Measurements from ENCODE around the gene DYNC1H1.

The DYNC1H1 gene

DNA sequence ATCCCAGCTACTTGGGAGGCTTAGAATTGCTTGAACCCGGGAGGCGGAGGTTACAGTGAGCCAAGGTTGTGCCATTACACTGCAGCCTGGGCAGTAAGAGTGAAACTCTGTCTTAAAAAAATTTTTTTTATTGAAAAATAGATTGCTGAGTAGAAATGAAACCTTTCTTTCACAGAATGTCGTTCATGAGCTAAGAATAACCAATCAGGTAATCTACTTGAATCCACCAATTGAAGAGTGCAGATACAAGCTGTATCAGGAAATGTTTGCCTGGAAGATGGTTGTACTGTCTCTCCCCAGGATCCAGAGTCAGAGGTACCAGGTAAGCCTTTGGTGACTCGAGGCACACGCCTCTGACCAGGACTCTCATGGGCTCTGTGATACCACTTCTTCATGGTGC is 27.0 kb downstream of the DYNC1H1 start (continued):
- TF ChIP-seq ZFP37 (tag by site-specific recombination; IDR thresholded peaks at IDR 0.05) (no peak), IKZF3 (tag by site-specific recombination; IDR thresholded peaks at IDR 0.05) (no peak), ZNF366 (tag by site-specific recombination; conservative IDR thresholded peaks at IDR 0.05) (no peak), ZNF138 (tag by site-specific recombination; IDR thresholded peaks at IDR 0.05; ENCODE audit: borderline replicate concordance) (no peak), ZNF266 (tag by site-specific recombination; IDR thresholded peaks at IDR 0.05; ENCODE audit: low read depth) (no peak), ATF2 (tag by site-specific recombination; IDR thresholded peaks at IDR 0.05; ENCODE audit: low read depth) (no peak), KLF1 (tag by site-specific recombination; IDR thresholded peaks at IDR 0.05) (no peak), ZNF214 (tag by site-specific recombination; IDR thresholded peaks at IDR 0.05; ENCODE audit: borderline replicate concordance) (no peak)
- TF ChIP-seq, protein P1, sequence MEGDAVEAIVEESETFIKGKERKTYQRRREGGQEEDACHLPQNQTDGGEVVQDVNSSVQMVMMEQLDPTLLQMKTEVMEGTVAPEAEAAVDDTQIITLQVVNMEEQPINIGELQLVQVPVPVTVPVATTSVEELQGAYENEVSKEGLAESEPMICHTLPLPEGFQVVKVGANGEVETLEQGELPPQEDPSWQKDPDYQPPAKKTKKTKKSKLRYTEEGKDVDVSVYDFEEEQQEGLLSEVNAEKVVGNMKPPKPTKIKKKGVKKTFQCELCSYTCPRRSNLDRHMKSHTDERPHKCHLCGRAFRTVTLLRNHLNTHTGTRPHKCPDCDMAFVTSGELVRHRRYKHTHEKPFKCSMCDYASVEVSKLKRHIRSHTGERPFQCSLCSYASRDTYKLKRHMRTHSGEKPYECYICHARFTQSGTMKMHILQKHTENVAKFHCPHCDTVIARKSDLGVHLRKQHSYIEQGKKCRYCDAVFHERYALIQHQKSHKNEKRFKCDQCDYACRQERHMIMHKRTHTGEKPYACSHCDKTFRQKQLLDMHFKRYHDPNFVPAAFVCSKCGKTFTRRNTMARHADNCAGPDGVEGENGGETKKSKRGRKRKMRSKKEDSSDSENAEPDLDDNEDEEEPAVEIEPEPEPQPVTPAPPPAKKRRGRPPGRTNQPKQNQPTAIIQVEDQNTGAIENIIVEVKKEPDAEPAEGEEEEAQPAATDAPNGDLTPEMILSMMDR (tag by site-specific recombination; IDR thresholded peaks at IDR 0.05): no peak
- TF ChIP-seq, protein P2, sequence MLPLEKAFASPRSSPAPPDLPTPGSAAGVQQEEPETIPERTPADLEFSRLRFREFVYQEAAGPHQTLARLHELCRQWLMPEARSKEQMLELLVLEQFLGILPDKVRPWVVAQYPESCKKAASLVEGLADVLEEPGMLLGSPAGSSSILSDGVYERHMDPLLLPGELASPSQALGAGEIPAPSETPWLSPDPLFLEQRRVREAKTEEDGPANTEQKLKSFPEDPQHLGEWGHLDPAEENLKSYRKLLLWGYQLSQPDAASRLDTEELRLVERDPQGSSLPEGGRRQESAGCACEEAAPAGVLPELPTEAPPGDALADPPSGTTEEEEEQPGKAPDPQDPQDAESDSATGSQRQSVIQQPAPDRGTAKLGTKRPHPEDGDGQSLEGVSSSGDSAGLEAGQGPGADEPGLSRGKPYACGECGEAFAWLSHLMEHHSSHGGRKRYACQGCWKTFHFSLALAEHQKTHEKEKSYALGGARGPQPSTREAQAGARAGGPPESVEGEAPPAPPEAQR (tag by site-specific recombination; IDR thresholded peaks at IDR 0.05): no peak

DNA sequence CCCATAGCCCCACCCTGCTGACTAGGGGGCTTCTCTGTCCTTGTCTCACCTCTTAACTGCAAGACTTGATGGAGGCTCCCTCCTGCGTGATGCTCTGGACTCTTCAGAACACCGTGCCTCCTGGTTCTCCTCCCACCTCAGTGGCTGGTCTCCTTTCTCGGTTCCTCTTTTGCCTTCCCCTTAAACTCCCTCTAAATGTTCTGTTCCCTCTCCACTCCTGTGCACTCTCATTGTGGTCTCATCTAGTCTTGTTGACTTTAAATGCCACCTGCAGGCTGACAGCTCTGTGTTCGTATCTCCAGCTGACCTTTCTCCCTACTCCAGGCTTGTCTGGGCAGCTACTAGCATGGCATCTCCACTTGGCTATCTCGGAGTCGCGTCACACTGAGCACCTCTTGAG is 28.3 kb downstream of the DYNC1H1 start:
- Histone ChIP-seq H3K4me1 (ENCODE audit: control insufficient read depth, insufficient read depth, low read length) (no peaks in the 10 kb centered on the region), H3K27ac (ENCODE audit: extremely low read depth, low read depth, low read length) (no peak overlapping the region), H3K9me3 (ENCODE audit: control insufficient read depth, insufficient read depth, low read depth, low read length) (no peaks in the 10 kb centered on the region), H3K4me3 (ENCODE audit: low read depth, low read length) (no peak overlapping the region), H3K36me3 (ENCODE audit: control insufficient read depth in 2 of 2, insufficient read depth in 1 of 2, low read length in 2 of 2) (peaks cover 77 to 96% of the 10 kb centered on the region in 2 experiments)
- ChIA-PET CTCF (interaction anchor here (0.6 to 1.9 kb wide), 3 partner anchors 28 to 119 kb away, joined by 3 to 7 read pairs (median 3); no protein-coding TSS in a partner anchor), POLR2A (no interaction called here)
- TF ChIP-seq TSHZ1 (tag by site-specific recombination; IDR thresholded peaks at IDR 0.05; ENCODE audit: borderline replicate concordance): no peak
- TF ChIP-seq SETDB1 (IDR thresholded peaks at IDR 0.05; ENCODE audit: insufficient read length, low read length): no peak
- no peak for TF ChIP-seq ZNF423 (tag by site-specific recombination; IDR thresholded peaks at IDR 0.05)
- TF ChIP-seq, protein P3, sequence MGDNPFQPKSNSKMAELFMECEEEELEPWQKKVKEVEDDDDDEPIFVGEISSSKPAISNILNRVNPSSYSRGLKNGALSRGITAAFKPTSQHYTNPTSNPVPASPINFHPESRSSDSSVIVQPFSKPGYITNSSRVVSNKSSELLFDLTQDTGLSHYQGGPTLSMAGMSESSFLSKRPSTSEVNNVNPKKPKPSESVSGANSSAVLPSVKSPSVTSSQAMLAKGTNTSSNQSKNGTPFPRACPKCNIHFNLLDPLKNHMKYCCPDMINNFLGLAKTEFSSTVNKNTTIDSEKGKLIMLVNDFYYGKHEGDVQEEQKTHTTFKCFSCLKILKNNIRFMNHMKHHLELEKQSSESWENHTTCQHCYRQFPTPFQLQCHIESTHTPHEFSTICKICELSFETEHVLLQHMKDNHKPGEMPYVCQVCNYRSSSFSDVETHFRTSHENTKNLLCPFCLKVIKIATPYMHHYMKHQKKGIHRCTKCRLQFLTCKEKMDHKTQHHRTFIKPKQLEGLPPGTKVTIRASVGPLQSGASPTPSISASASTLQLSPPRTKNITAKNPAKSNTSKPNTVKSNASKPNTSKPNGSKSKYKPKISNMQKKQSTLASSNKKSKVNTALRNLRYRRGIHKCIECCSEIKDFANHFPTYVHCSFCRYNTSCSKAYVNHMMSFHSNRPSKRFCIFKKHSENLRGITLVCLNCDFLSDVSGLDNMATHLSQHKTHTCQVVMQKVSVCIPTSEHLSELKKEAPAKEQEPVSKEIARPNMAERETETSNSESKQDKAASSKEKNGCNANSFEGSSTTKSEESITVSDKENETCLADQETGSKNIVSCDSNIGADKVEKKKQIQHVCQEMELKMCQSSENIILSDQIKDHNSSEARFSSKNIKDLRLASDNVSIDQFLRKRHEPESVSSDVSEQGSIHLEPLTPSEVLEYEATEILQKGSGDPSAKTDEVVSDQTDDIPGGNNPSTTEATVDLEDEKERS (tag by site-specific recombination; IDR thresholded peaks at IDR 0.05): no peak
- TF ChIP-seq KLF1 (tag by site-specific recombination; IDR thresholded peaks at IDR 0.05): no peak
- no peak for TF ChIP-seq ZFP3 (tag by site-specific recombination; IDR thresholded peaks at IDR 0.05; ENCODE audit: low read depth)
- TF ChIP-seq, protein P4, sequence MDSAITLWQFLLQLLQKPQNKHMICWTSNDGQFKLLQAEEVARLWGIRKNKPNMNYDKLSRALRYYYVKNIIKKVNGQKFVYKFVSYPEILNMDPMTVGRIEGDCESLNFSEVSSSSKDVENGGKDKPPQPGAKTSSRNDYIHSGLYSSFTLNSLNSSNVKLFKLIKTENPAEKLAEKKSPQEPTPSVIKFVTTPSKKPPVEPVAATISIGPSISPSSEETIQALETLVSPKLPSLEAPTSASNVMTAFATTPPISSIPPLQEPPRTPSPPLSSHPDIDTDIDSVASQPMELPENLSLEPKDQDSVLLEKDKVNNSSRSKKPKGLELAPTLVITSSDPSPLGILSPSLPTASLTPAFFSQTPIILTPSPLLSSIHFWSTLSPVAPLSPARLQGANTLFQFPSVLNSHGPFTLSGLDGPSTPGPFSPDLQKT (IDR thresholded peaks at IDR 0.05; ENCODE audit: borderline replicate concordance, low read depth, low read length): no peak
- TF ChIP-seq ZNF776 (tag by site-specific recombination; IDR thresholded peaks at IDR 0.05; ENCODE audit: borderline replicate concordance): no peak
- no peak for TF ChIP-seq ZNF747 (tag by site-specific recombination; IDR thresholded peaks at IDR 0.05)
- TF ChIP-seq ZNF404 (tag by site-specific recombination; IDR thresholded peaks at IDR 0.05): no peak
- TF ChIP-seq ZNF623 (tag by site-specific recombination; IDR thresholded peaks at IDR 0.05): no peak
- TF ChIP-seq ZNF138 (tag by site-specific recombination; IDR thresholded peaks at IDR 0.05; ENCODE audit: borderline replicate concordance): no peak
- TF ChIP-seq ZNF350 (tag by site-specific recombination; IDR thresholded peaks at IDR 0.05): no peak
